ENCODE data around the gene RLF.

DNA sequence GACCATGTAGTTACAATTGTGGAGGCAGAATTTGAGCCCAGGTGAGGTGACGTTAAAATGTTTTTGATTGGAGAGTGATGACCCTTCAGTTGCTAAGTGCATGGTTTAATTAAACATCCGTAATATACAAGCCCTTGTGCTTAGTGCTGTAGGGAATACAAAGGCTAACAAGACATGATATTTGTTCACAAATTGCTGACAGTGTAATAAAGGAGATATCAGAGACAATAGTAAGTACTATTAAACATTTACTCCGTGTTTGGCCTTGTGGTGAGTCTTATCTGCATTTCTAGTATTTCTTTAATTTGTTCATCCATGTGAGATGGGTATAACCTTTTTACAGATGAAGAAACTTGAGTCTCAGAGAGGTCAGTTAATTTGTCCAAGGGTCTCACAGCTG, 37.9 kb downstream of the RLF start:
- TF ChIP-seq, protein P1, sequence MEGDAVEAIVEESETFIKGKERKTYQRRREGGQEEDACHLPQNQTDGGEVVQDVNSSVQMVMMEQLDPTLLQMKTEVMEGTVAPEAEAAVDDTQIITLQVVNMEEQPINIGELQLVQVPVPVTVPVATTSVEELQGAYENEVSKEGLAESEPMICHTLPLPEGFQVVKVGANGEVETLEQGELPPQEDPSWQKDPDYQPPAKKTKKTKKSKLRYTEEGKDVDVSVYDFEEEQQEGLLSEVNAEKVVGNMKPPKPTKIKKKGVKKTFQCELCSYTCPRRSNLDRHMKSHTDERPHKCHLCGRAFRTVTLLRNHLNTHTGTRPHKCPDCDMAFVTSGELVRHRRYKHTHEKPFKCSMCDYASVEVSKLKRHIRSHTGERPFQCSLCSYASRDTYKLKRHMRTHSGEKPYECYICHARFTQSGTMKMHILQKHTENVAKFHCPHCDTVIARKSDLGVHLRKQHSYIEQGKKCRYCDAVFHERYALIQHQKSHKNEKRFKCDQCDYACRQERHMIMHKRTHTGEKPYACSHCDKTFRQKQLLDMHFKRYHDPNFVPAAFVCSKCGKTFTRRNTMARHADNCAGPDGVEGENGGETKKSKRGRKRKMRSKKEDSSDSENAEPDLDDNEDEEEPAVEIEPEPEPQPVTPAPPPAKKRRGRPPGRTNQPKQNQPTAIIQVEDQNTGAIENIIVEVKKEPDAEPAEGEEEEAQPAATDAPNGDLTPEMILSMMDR (IDR thresholded peaks at IDR 0.05; ENCODE audit: low read length), result no peak
- no peak for TF ChIP-seq EZH2 (IDR thresholded peaks at IDR 0.05; ENCODE audit: borderline replicate concordance, low read length)
